SK-N-SH treated with all-trans-retinoic acid at 6 μM for 48 hours (cell line): Measurements from ENCODE around the gene ARHGAP22.

Experiments
- ATAC-seq: fragments of 200-7000 bp; cut with Tn5 transposase; 3 replicates; pipeline ENCODE4 v1.9.1; 2020; ENCODE audit warnings: mild to moderate bottlenecking, moderate library complexity
- ARNTL ChIP-seq: fragments of 450-650 bp; formaldehyde crosslinking; IDR thresholded peaks from 2 replicates; pipeline ENCODE4 v1.5.0; 2020; ENCODE audit warnings: low read depth, mild to moderate bottlenecking, moderate library complexity, borderline replicate concordance
- CSDC2 ChIP-seq: fragments of 250-450 bp; sonication (Bioruptor Pico); IDR thresholded peaks from 2 replicates; pipeline ENCODE4 v1.5.0; 2020; ENCODE audit warnings: mild to moderate bottlenecking, moderate library complexity
- ESRRG ChIP-seq: fragments of 250-450 bp; sonication (Bioruptor Pico); IDR thresholded peaks from 2 replicates; pipeline ENCODE4 v1.6.1; 2021; ENCODE audit warnings: mild to moderate bottlenecking
- GLIS3 ChIP-seq: fragments of 250-450 bp; sonication (Bioruptor Pico); IDR thresholded peaks from 2 replicates; pipeline ENCODE4 v1.5.0; 2020; ENCODE audit warnings: mild to moderate bottlenecking, moderate library complexity
- ISL1 ChIP-seq: fragments of 250-450 bp; sonication (Bioruptor Pico); IDR thresholded peaks from 2 replicates; pipeline ENCODE4 v2.1.2; 2022; ENCODE audit warnings: mild to moderate bottlenecking, moderate library complexity
- OSR1 ChIP-seq: fragments of 250-450 bp; sonication (Bioruptor Pico); IDR thresholded peaks from 2 replicates; pipeline ENCODE4 v1.8.0; 2022; ENCODE audit warnings: moderate library complexity, mild to moderate bottlenecking, inconsistent platforms
- PPARA ChIP-seq: fragments of 250-450 bp; sonication (Bioruptor Pico); IDR thresholded peaks from 2 replicates; pipeline ENCODE4 v1.5.0; 2020; ENCODE audit warnings: mild to moderate bottlenecking, borderline replicate concordance
- RARB ChIP-seq: fragments of 250-450 bp; sonication (Bioruptor Pico); IDR thresholded peaks from 2 replicates; pipeline ENCODE4 v1.8.0; 2021; ENCODE audit warnings: mild to moderate bottlenecking, moderate library complexity
- SNAI2 ChIP-seq: fragments of 250-450 bp; sonication (Bioruptor Pico); IDR thresholded peaks from 2 replicates; pipeline ENCODE4 v1.5.0; 2020; ENCODE audit warnings: mild to moderate bottlenecking, moderate library complexity
- TCF4 ChIP-seq: fragments of 250-450 bp; sonication (Bioruptor Pico); IDR thresholded peaks from 2 replicates; pipeline ENCODE4 v1.8.0; 2021; ENCODE audit warnings: mild to moderate bottlenecking, moderate library complexity, borderline replicate concordance
- ZC3H10 ChIP-seq: fragments of 250-450 bp; sonication (Bioruptor Pico); IDR thresholded peaks from 2 replicates; pipeline ENCODE4 v1.5.1; 2021; ENCODE audit warnings: mild to moderate bottlenecking, moderate library complexity
- ZFP30 ChIP-seq: fragments of 450-650 bp; formaldehyde crosslinking; IDR thresholded peaks from 2 replicates; pipeline ENCODE4 v1.5.0; 2022; ENCODE audit warnings: mild to moderate bottlenecking, moderate library complexity
- ZNF8 ChIP-seq: fragments of 450-650 bp; formaldehyde crosslinking; IDR thresholded peaks from 2 replicates; pipeline ENCODE4 v1.5.0; 2020; ENCODE audit warnings: mild to moderate bottlenecking, moderate library complexity
- TF ChIP-seq, protein P1 (sequence below): fragments of 250-450 bp; sonication (Bioruptor Pico); IDR thresholded peaks from 2 replicates; pipeline ENCODE4 v1.5.0; 2020; ENCODE audit warnings: mild to moderate bottlenecking, moderate library complexity
- TF ChIP-seq, protein P2 (sequence below): fragments of 250-450 bp; sonication (Bioruptor Pico); IDR thresholded peaks from 2 replicates; pipeline ENCODE4 v1.5.1; 2021; ENCODE audit warnings: mild to moderate bottlenecking, moderate library complexity
- TF ChIP-seq, protein P3 (sequence below): fragments of 250-450 bp; sonication (Bioruptor Pico); IDR thresholded peaks from 2 replicates; pipeline ENCODE4 v1.8.0; 2020; ENCODE audit warnings: mild to moderate bottlenecking, moderate library complexity, borderline replicate concordance
- TF ChIP-seq, protein P4 (sequence below): fragments of 250-450 bp; sonication (Bioruptor Pico); IDR thresholded peaks from 2 replicates; pipeline ENCODE4 v1.8.0; 2021; ENCODE audit warnings: low read depth, mild to moderate bottlenecking, moderate library complexity, borderline replicate concordance

ARHGAP22 gene

GRCh38 chr10:48531486-48531885 is 73.4 kb downstream of the ARHGAP22 start (continued):
- TF ChIP-seq, protein P1, sequence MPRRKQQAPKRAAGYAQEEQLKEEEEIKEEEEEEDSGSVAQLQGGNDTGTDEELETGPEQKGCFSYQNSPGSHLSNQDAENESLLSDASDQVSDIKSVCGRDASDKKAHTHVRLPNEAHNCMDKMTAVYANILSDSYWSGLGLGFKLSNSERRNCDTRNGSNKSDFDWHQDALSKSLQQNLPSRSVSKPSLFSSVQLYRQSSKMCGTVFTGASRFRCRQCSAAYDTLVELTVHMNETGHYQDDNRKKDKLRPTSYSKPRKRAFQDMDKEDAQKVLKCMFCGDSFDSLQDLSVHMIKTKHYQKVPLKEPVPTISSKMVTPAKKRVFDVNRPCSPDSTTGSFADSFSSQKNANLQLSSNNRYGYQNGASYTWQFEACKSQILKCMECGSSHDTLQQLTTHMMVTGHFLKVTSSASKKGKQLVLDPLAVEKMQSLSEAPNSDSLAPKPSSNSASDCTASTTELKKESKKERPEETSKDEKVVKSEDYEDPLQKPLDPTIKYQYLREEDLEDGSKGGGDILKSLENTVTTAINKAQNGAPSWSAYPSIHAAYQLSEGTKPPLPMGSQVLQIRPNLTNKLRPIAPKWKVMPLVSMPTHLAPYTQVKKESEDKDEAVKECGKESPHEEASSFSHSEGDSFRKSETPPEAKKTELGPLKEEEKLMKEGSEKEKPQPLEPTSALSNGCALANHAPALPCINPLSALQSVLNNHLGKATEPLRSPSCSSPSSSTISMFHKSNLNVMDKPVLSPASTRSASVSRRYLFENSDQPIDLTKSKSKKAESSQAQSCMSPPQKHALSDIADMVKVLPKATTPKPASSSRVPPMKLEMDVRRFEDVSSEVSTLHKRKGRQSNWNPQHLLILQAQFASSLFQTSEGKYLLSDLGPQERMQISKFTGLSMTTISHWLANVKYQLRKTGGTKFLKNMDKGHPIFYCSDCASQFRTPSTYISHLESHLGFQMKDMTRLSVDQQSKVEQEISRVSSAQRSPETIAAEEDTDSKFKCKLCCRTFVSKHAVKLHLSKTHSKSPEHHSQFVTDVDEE (CRISPR knock-in tag), result no peak
- no peak for TF ChIP-seq ISL1 (CRISPR knock-in tag)
- TF ChIP-seq RARB (CRISPR knock-in tag), result no peak

DNA sequence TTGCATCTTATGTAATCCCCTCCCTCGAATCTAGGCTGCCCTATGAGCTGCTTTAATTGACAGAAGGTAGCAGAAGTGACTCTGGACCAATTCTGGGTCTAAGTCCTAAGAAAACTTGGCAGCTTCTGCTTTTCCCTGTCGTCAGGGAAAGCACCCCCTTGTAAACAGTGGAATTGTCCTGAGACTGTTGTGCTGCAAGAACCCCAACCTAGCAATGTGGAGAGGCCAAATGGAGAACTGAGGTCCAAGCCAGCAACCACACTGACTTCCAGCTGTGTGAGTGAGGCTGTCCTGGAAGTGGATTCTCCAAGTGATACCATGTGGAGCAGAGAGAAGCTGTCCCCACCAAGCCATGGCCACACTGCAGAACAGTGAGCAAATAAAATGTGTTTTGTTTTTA is 75.5 kb downstream of the ARHGAP22 start:
- TF ChIP-seq RARB (CRISPR knock-in tag), result no peak
- TF ChIP-seq CSDC2, result no peak
- TF ChIP-seq TCF4 (CRISPR knock-in tag), result no peak
- TF ChIP-seq SNAI2 (CRISPR knock-in tag), result no peak
- TF ChIP-seq, protein P2, sequence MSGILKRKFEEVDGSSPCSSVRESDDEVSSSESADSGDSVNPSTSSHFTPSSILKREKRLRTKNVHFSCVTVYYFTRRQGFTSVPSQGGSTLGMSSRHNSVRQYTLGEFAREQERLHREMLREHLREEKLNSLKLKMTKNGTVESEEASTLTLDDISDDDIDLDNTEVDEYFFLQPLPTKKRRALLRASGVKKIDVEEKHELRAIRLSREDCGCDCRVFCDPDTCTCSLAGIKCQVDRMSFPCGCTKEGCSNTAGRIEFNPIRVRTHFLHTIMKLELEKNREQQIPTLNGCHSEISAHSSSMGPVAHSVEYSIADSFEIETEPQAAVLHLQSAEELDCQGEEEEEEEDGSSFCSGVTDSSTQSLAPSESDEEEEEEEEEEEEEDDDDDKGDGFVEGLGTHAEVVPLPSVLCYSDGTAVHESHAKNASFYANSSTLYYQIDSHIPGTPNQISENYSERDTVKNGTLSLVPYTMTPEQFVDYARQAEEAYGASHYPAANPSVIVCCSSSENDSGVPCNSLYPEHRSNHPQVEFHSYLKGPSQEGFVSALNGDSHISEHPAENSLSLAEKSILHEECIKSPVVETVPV (CRISPR knock-in tag), result no peak
- TF ChIP-seq, protein P1 (CRISPR knock-in tag), result no peak
- TF ChIP-seq ZNF8, result no peak
- no peak for TF ChIP-seq ARNTL (CRISPR knock-in tag)
- TF ChIP-seq GLIS3 (CRISPR knock-in tag), result no peak
- TF ChIP-seq PPARA (CRISPR knock-in tag), result no peak
- TF ChIP-seq OSR1 (CRISPR knock-in tag), result no peak
- no peak for TF ChIP-seq ESRRG (CRISPR knock-in tag)
- no peak for TF ChIP-seq ZFP30 (CRISPR knock-in tag)
- TF ChIP-seq, protein P3, sequence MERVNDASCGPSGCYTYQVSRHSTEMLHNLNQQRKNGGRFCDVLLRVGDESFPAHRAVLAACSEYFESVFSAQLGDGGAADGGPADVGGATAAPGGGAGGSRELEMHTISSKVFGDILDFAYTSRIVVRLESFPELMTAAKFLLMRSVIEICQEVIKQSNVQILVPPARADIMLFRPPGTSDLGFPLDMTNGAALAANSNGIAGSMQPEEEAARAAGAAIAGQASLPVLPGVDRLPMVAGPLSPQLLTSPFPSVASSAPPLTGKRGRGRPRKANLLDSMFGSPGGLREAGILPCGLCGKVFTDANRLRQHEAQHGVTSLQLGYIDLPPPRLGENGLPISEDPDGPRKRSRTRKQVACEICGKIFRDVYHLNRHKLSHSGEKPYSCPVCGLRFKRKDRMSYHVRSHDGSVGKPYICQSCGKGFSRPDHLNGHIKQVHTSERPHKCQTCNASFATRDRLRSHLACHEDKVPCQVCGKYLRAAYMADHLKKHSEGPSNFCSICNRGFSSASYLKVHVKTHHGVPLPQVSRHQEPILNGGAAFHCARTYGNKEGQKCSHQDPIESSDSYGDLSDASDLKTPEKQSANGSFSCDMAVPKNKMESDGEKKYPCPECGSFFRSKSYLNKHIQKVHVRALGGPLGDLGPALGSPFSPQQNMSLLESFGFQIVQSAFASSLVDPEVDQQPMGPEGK (CRISPR knock-in tag), result no peak
- TF ChIP-seq, protein P4, sequence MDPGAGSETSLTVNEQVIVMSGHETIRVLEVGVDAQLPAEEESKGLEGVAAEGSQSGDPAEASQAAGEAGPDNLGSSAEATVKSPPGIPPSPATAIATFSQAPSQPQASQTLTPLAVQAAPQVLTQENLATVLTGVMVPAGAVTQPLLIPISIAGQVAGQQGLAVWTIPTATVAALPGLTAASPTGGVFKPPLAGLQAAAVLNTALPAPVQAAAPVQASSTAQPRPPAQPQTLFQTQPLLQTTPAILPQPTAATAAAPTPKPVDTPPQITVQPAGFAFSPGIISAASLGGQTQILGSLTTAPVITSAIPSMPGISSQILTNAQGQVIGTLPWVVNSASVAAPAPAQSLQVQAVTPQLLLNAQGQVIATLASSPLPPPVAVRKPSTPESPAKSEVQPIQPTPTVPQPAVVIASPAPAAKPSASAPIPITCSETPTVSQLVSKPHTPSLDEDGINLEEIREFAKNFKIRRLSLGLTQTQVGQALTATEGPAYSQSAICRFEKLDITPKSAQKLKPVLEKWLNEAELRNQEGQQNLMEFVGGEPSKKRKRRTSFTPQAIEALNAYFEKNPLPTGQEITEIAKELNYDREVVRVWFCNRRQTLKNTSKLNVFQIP (CRISPR knock-in tag), result no peak
- no peak for TF ChIP-seq ZC3H10 (CRISPR knock-in tag)
- TF ChIP-seq, all 23 proteins: peak for 0
- ATAC-seq, result no peak

- TF ChIP-seq ZNF8 (no peak), SNAI2 (CRISPR knock-in tag) (no peak)
- TF ChIP-seq, protein P2 (CRISPR knock-in tag), result no peak
Measured at GRCh38 chr10:48527756-48528155, 77.1 kb downstream of the ARHGAP22 start.

More at GRCh38 chr10:48527756-48528155, 77.1 kb downstream of the ARHGAP22 start:
- ATAC-seq, result no peak
